Measurements from ENCODE around the gene WDR88. TPM values are rescaled to one million over a fixed set of nuclear protein-coding genes. Genes with fewer than 3 reads are reported as not detected.
A peak's percentile ranks its signal among the peaks of the same experiment; 100 is the strongest.
"Not testable (repeated sequence)": the region's sequence is repeated elsewhere in the genome, so short reads cannot be mapped to it uniquely, and the experiment has no call there.

WDR88 gene
- total RNA-seq, 1 donor from 2014 or later: not detected

DNA sequence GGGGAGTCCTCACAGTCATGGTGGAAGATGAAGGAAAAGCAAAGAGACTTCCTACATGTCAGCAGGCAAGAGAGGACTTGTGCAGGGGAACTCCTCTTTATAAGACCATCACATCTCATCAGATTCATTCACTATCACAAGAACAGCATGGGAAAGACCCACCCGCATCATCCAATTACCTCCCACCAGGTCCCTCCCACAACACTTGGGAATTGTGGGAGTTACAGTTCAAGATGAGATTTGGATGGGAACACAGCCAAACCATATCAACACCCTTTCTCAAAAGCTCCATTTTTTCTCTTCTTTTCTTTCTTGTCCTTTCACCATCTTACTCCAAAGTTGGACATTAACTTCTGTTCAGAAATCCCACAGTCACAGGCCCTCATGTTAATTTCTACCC lies 57.5 kb downstream of the WDR88 start:
- peaks cover 2% of the 10 kb centered on the region for H3K27me3 ChIP-seq (ENCODE audit: control insufficient read depth, insufficient read depth, low read length)
- no peak overlapping the region for H3K4me3 ChIP-seq (ENCODE audit: low read depth, low read length)
- DNase-seq (ENCODE audit: low read depth): no peak
- no peaks in the 10 kb centered on the region for H3K36me3 ChIP-seq (ENCODE audit: control insufficient read depth, insufficient read depth, low read length)
- FAIRE-seq: no peak
- TF ChIP-seq, protein P1, sequence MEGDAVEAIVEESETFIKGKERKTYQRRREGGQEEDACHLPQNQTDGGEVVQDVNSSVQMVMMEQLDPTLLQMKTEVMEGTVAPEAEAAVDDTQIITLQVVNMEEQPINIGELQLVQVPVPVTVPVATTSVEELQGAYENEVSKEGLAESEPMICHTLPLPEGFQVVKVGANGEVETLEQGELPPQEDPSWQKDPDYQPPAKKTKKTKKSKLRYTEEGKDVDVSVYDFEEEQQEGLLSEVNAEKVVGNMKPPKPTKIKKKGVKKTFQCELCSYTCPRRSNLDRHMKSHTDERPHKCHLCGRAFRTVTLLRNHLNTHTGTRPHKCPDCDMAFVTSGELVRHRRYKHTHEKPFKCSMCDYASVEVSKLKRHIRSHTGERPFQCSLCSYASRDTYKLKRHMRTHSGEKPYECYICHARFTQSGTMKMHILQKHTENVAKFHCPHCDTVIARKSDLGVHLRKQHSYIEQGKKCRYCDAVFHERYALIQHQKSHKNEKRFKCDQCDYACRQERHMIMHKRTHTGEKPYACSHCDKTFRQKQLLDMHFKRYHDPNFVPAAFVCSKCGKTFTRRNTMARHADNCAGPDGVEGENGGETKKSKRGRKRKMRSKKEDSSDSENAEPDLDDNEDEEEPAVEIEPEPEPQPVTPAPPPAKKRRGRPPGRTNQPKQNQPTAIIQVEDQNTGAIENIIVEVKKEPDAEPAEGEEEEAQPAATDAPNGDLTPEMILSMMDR (IDR thresholded peaks at IDR 0.05; ENCODE audit: insufficient read depth, low read length, severe bottlenecking): no peak

DNA sequence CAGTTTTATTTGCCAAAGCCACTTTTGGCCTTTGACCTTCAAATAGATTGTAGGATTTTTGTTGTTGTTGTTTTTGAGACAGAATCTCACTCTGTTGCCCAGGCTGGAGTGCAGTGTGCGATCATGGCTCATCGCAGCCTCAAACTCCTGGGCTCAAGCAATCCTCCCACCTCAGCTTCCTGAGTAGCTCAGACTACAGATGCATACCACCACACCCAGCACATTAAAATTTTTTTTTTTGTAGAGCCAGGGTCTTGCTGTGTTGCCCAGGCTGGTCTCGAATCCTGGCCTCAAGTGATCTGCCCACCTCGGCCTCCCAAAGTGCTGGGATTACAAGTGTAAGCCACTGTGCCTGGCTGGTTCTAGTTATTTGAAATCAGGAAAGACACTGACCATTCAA lies 59.2 kb downstream of the WDR88 start:
- not testable (repeated sequence) for DNase-seq (ENCODE audit: low read depth); H3K4me3 ChIP-seq (ENCODE audit: low read depth, low read length); H3K36me3 ChIP-seq (ENCODE audit: control insufficient read depth, insufficient read depth, low read length); H3K27me3 ChIP-seq (ENCODE audit: control insufficient read depth, insufficient read depth, low read length)
- FAIRE-seq: peak; percentile 18

DNA sequence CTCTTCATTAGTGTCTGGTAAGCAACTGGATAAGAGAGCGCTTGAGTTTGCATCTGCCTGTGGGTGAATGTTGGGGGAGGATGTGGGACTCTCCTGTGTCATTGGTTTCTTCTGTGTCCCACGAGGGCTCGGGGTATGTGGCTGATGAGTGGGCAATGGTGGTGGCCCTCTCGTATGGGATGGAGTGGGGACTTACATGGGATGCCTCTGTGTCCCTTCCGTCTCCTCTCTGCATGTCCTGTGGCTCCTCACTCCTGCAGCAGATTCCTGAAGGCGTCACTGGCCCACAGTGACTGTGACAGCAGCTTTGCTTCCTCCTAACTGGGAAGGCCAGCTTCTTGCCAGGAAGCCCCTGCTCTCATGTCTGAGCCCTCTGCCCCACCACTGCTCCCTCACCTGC lies 59.6 kb downstream of the WDR88 start:
- peaks cover 2% of the 10 kb centered on the region for H3K27me3 ChIP-seq (ENCODE audit: control insufficient read depth, insufficient read depth, low read length)
- TF ChIP-seq, protein P1 (IDR thresholded peaks at IDR 0.05; ENCODE audit: insufficient read depth, low read length, severe bottlenecking): no peak
- FAIRE-seq (no peak), DNase-seq (ENCODE audit: low read depth) (no peak)
- H3K4me3 ChIP-seq (ENCODE audit: low read depth, low read length): no peak overlapping the region
- H3K36me3 ChIP-seq (ENCODE audit: control insufficient read depth, insufficient read depth, low read length): no peaks in the 10 kb centered on the region

DNA sequence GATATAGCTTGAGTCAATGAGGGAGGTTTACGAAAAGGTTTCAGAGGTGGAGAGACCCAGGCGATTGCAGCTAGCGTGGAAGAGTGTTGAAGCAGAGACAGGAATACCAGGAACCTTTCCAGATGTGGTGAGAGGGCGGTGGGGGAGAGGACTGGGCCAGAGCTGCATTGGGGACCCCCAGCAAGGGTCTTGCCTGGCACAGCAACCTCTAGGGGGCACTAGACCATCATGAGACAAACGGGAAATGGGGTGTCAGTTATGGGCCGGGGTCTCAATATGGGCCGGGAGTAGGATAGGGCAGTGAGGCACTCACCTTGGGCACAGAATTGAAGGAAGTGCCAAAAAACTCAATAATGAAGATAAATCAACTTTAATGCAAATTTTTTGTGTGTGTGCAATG lies 60.1 kb downstream of the WDR88 start:
- DNase-seq (ENCODE audit: low read depth) (no peak), FAIRE-seq (no peak)
- H3K4me3 ChIP-seq (ENCODE audit: low read depth, low read length): no peak overlapping the region
- TF ChIP-seq, protein P1 (IDR thresholded peaks at IDR 0.05; ENCODE audit: insufficient read depth, low read length, severe bottlenecking): no peak
- no peaks in the 10 kb centered on the region for H3K36me3 ChIP-seq (ENCODE audit: control insufficient read depth, insufficient read depth, low read length)
- H3K27me3 ChIP-seq (ENCODE audit: control insufficient read depth, insufficient read depth, low read length): peaks cover 2% of the 10 kb centered on the region

DNA sequence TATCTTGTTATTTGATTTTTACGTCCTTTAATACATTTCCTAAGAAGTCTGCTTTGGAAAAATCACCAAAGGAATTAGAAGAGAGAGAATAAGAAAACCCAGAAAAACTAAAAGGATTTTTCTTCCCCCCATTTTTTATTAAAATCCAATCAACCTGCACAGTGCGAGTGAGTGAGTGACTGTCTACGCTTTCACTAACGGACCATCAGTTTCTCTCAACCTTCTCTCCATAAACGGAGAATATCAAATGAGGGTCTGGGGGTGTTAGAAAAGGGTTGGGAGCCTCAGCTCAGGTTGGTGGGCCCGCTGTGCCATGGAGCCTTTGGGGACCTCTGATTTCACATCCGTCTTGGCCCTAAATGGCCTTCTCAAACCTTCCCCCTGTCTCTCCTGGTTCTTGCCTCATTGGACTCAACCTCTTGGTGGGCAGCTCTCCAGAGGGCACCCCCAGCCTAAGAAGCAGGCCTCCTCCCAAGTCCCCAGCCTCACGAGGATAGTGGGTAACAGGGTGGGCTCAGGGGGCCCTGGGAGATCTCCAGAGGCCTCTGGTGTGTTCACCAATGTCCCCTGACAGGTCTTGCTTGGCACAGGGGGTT lies 61.5 kb downstream of the WDR88 start:
- TF ChIP-seq, protein P1 (IDR thresholded peaks at IDR 0.05; ENCODE audit: insufficient read depth, low read length, severe bottlenecking): no peak
- peaks cover 2% of the 10 kb centered on the region for H3K27me3 ChIP-seq (ENCODE audit: control insufficient read depth, insufficient read depth, low read length)
- no peaks in the 10 kb centered on the region for H3K36me3 ChIP-seq (ENCODE audit: control insufficient read depth, insufficient read depth, low read length)
- no peak for DNase-seq (ENCODE audit: low read depth)
- no peak overlapping the region for H3K4me3 ChIP-seq (ENCODE audit: low read depth, low read length)
- no peak for FAIRE-seq

DNA sequence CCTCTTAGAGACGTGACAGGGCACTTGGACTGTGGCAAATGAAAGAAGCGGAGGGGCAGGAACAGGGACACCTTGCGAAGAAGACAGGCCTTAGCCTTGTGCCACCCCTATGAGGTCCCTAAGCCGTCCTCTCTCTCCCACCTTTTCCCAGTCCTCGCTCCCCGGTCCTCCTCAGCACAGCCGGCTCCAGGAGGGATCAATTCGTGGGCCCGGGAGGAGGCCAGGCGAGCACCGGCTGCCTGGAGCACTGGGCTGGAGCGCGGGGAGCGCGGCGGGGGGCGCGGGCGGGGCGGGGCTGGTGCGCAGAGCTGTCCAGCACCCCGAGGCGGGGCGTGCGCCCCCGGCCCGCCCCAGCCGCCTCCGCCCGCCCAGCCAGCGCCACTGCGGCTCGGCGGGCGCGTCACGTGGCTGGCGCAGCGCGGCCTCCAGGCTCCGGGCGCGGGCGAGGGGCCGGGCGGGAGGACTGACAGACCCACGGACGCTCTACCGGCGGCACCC lies 62.0 kb downstream of the WDR88 start, which contains the start of gene LRP3:
TSS of gene LRP3 (plus strand) at position 466 of the 498 bp plus-strand sequence. CDS start 456 bp downstream, outside the sequence.
- peak within 1 kb of the TSS; percentile 43 for H3K4me3 ChIP-seq (ENCODE audit: low read depth, low read length)
- no peak for DNase-seq (ENCODE audit: low read depth)
- TF ChIP-seq, protein P1 (IDR thresholded peaks at IDR 0.05; ENCODE audit: insufficient read depth, low read length, severe bottlenecking): no peak
- FAIRE-seq: no peak
- H3K27me3 ChIP-seq (ENCODE audit: control insufficient read depth, insufficient read depth, low read length): peaks cover 2% of the 10 kb centered on the region
- H3K36me3 ChIP-seq (ENCODE audit: control insufficient read depth, insufficient read depth, low read length): no peaks in the 10 kb centered on the region

All from bronchial epithelial cell (primary cell).